K562 (cell line): ENCODE data around the gene TBC1D10A. TPM values are rescaled to one million over a fixed set of nuclear protein-coding genes. Genes with fewer than 3 reads are reported as not detected.

Experiments
- C11orf30 ChIP-seq: fragments of 450-650 bp; IDR thresholded peaks from 2 replicates; pipeline ENCODE4 v1.6.1; 2016; ENCODE audit warnings: low read depth, mild to moderate bottlenecking
- CBX3 ChIP-seq, 2 experiments: IDR thresholded peaks; 1 replicate in 1 of 2; 2 replicates in 1 of 2; pipeline ENCODE4 v1.6.1; 2012; ENCODE audit warnings: inconsistent platforms in 2 of 2, low read length in 2 of 2, borderline replicate concordance in 1 of 2, control low read depth in 1 of 2
- CCAR2 ChIP-seq: fragments of 200-400 bp; formaldehyde crosslinking; IDR thresholded peaks from 2 replicates; pipeline ENCODE4 v1.6.1; 2017; ENCODE audit warnings: mild to moderate bottlenecking, low read depth, low read length
- CEBPB ChIP-seq: fragments of 450-650 bp; IDR thresholded peaks from 2 replicates; pipeline ENCODE4 v1.6.1; 2016; ENCODE audit warnings: missing genetic modification characterization, missing compliant biosample characterization
- CHD2 ChIP-seq: IDR thresholded peaks from 2 replicates; pipeline ENCODE4 v1.6.1; 2011; ENCODE audit warnings: low read depth, low read length
- CTBP1 ChIP-seq: fragments of 450-650 bp; IDR thresholded peaks from 2 replicates; pipeline ENCODE4 v1.6.1; 2016; ENCODE audit warnings: borderline replicate concordance
- E2F5 ChIP-seq: sonication (generic); formaldehyde crosslinking; IDR thresholded peaks from 2 replicates; pipeline ENCODE4 v1.8.0; 2022; ENCODE audit warnings: mild to moderate bottlenecking, missing genetic modification reagents
- E2F8 ChIP-seq: fragments of 450-650 bp; IDR thresholded peaks from 2 replicates; pipeline ENCODE4 v1.7.1; 2018; ENCODE audit warnings: mild to moderate bottlenecking, low read depth; ENCODE audit not compliant: partially characterized antibody
- EP400 ChIP-seq: fragments of 450-650 bp; IDR thresholded peaks from 2 replicates; pipeline ENCODE4 v1.6.1; 2017; ENCODE audit warnings: antibody characterized with exemption, mild to moderate bottlenecking, moderate library complexity
- ESRRB ChIP-seq: fragments of 250-450 bp; sonication (Bioruptor Pico); IDR thresholded peaks from 2 replicates; pipeline ENCODE4 v1.5.0; 2020; ENCODE audit warnings: mild to moderate bottlenecking, moderate library complexity, borderline replicate concordance
- FOXM1 ChIP-seq, 2 experiments: fragments of 450-650 bp in 1 of 2; sonication (generic) in 1 of 2; formaldehyde crosslinking in 1 of 2; IDR thresholded peaks; 2 replicates each; pipeline versions ENCODE4 v1.6.1 to v1.9.0; 2017 to 2022; ENCODE audit warnings: low read depth in 2 of 2, mild to moderate bottlenecking in 2 of 2, missing genetic modification reagents in 1 of 2, moderate library complexity in 1 of 2
- KLF1 ChIP-seq: fragments of 450-650 bp; IDR thresholded peaks from 2 replicates; pipeline ENCODE4 v1.6.1; 2016; ENCODE audit warnings: missing genetic modification characterization, missing compliant biosample characterization
- NR2F6 ChIP-seq: fragments of 450-650 bp; formaldehyde crosslinking; IDR thresholded peaks from 2 replicates; pipeline ENCODE4 v1.4.0; 2020; ENCODE audit warnings: mild to moderate bottlenecking
- POLR2AphosphoS5 ChIP-seq: IDR thresholded peaks from 2 replicates; pipeline ENCODE4 v1.6.1; 2011; ENCODE audit warnings: mild to moderate bottlenecking, low read depth, low read length, moderate library complexity; ENCODE audit not compliant: control insufficient read depth, insufficient read depth
- PURB ChIP-seq: sonication (generic); formaldehyde crosslinking; IDR thresholded peaks from 2 replicates; pipeline ENCODE4 v1.9.0; 2021; ENCODE audit warnings: low read depth, mild to moderate bottlenecking, missing genetic modification reagents
- RBBP5 ChIP-seq: fragments of 200-600 bp; sonication (generic); IDR thresholded peaks from 2 replicates; pipeline ENCODE4 v1.6.1; 2012; ENCODE audit warnings: borderline replicate concordance, mild to moderate bottlenecking, low read length, control low read depth, inconsistent platforms; ENCODE audit not compliant: insufficient read depth, poor library complexity, severe bottlenecking
- SIN3B ChIP-seq: fragments of 450-650 bp; IDR thresholded peaks from 2 replicates; pipeline ENCODE4 v1.6.1; 2017; ENCODE audit warnings: low read depth, mild to moderate bottlenecking, moderate library complexity
- SNRNP70 ChIP-seq: fragments of 200-400 bp; formaldehyde crosslinking; optimal IDR thresholded peaks from 2 replicates; pipeline ENCODE3; 2017; ENCODE audit warnings: low read depth, low read length
- ZC3H8 ChIP-seq: fragments of 450-650 bp; IDR thresholded peaks from 2 replicates; pipeline ENCODE4 v1.6.1; 2017
- ZKSCAN3 ChIP-seq: fragments of 250-450 bp; sonication (Bioruptor Pico); IDR thresholded peaks from 2 replicates; pipeline ENCODE4 v1.4.0; 2020
- ZNF253 ChIP-seq: fragments of 250-450 bp; sonication (Bioruptor Pico); conservative IDR thresholded peaks from 2 replicates; pipeline ENCODE4 v1.6.1; 2021; ENCODE audit warnings: mild to moderate bottlenecking
- ZNF830 ChIP-seq: fragments of 250-450 bp; sonication (Bioruptor Pico); IDR thresholded peaks from 2 replicates; pipeline ENCODE4 v1.5.0; 2021; ENCODE audit warnings: mild to moderate bottlenecking
- polyA plus RNA-seq, 8 experiments: library from polyadenylated mRNA; depleted of rRNA in 4 of 8; stranded (reverse) in 5 of 8; unstranded in 3 of 8; fragments of >200 nt; fragmentation: Nextera tagmentation in 2 of 8; fragmentation: Illumina TruSeq in 1 of 8; extraction: Ambion mirVana in 2 of 8; extraction: Trizol in 1 of 8; gene quantifications; 2 replicates each; pipeline versions ENCODE4 v1.2.1 to v1.2.3, GENCODE V29; 2011 to 2014; ENCODE audit warnings: inconsistent platforms in 1 of 8, missing spikeins in 1 of 8
- total RNA-seq, 7 experiments: library from RNA; depleted of rRNA in 6 of 7; stranded (reverse); fragments of >200 nt in 6 of 7; fragmentation: Illumina TruSeq in 2 of 7; extraction: Trizol in 2 of 7; gene quantifications; 2 replicates each; pipeline versions ENCODE4 v1.2.1 to v1.2.3, GENCODE V29; 2011 to 2021; ENCODE audit warnings: low replicate concordance in 1 of 7
- TF ChIP-seq, protein P1 (sequence below): fragments of 250-450 bp; sonication (Bioruptor Pico); IDR thresholded peaks from 2 replicates; pipeline ENCODE4 v1.6.1; 2021; ENCODE audit warnings: mild to moderate bottlenecking
- TF ChIP-seq, protein P2 (sequence below): fragments of 250-450 bp; sonication (Bioruptor Pico); IDR thresholded peaks from 2 replicates; pipeline ENCODE4 v1.8.0; 2021; ENCODE audit warnings: mild to moderate bottlenecking, moderate library complexity

TBC1D10A gene
- total and polyA plus RNA-seq, 9 of the 15 experiments (the other 6 are each of a cell fraction or from before 2014, with no cell fraction given) = 0.13 to 10.4 (median 4.6) TPM

GRCh38 chr22:30305906-30306626 is 20.7 kb downstream of the TBC1D10A start (continued):
- TF ChIP-seq C11orf30 (no peak), PURB (CRISPR knock-in tag) (no peak), CCAR2 (no peak), FOXM1 (IDR thresholded peaks at IDR 0.05; ENCODE audit: low read depth) (peak; percentile 70), FOXM1 (CRISPR knock-in tag; IDR thresholded peaks at IDR 0.05; ENCODE audit: low read depth) (no peak), CHD2 (no peak), KLF1 (tag) (no peak), EP400 (no peak; the same call in 1 of the 2 replicates), E2F5 (CRISPR knock-in tag) (no peak), ZNF830 (CRISPR knock-in tag) (no peak), CTBP1 (0 out of 2 replicates have a peak, but pooled peaks have one; percentile 31), CEBPB (no peak), E2F8 (no peak), ZC3H8 (no peak), SNRNP70 (no peak), NR2F6 (no peak), POLR2AphosphoS5 (no peak), ZNF253 (CRISPR knock-in tag) (no peak), ZKSCAN3 (CRISPR knock-in tag) (no peak), CBX3 (IDR thresholded peaks at IDR 0.05; ENCODE audit: borderline replicate concordance in 1 of 2, low read length in 2 of 2) (peak in 1 of 2 experiments; percentile 24; a peak in 1 of 3 replicates), RBBP5 (no peak), ESRRB (CRISPR knock-in tag) (no peak), SIN3B (no peak)
- TF ChIP-seq, protein P1, sequence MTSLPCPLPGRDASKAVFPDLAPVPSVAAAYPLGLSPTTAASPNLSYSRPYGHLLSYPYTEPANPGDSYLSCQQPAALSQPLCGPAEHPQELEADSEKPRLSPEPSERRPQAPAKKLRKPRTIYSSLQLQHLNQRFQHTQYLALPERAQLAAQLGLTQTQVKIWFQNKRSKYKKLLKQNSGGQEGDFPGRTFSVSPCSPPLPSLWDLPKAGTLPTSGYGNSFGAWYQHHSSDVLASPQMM = no peak
- TF ChIP-seq, protein P2, sequence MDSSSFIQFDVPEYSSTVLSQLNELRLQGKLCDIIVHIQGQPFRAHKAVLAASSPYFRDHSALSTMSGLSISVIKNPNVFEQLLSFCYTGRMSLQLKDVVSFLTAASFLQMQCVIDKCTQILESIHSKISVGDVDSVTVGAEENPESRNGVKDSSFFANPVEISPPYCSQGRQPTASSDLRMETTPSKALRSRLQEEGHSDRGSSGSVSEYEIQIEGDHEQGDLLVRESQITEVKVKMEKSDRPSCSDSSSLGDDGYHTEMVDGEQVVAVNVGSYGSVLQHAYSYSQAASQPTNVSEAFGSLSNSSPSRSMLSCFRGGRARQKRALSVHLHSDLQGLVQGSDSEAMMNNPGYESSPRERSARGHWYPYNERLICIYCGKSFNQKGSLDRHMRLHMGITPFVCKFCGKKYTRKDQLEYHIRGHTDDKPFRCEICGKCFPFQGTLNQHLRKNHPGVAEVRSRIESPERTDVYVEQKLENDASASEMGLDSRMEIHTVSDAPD (CRISPR knock-in tag) = no peak
